ENCODE data around the gene CLTA. TPM values are rescaled to one million over a fixed set of nuclear protein-coding genes. Genes with fewer than 3 reads are reported as not detected.

The CLTA gene
- total RNA-seq, 1 donor from 2014 or later, result 335 TPM

DNA sequence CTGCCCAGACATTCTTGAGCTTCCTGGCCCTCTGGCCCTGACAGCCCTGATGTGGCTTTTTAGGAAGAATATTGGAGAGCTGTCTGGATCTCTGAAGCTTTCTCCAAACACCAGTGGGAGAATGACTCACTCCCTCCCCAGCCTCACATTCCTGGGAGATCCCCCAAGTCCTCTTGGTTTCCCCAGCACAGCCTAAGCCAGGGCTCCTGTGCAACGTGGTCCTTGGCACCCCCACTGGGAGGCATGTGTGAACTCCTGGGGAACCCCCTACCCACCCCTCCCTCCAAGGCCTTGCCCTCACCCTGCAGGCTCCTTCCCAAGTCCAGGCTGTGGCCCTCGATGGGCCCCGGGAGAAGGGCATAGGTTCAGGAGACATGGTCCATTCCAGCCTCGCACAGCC lies 41.5 kb upstream of the CLTA start:
- TF ChIP-seq, protein P1, sequence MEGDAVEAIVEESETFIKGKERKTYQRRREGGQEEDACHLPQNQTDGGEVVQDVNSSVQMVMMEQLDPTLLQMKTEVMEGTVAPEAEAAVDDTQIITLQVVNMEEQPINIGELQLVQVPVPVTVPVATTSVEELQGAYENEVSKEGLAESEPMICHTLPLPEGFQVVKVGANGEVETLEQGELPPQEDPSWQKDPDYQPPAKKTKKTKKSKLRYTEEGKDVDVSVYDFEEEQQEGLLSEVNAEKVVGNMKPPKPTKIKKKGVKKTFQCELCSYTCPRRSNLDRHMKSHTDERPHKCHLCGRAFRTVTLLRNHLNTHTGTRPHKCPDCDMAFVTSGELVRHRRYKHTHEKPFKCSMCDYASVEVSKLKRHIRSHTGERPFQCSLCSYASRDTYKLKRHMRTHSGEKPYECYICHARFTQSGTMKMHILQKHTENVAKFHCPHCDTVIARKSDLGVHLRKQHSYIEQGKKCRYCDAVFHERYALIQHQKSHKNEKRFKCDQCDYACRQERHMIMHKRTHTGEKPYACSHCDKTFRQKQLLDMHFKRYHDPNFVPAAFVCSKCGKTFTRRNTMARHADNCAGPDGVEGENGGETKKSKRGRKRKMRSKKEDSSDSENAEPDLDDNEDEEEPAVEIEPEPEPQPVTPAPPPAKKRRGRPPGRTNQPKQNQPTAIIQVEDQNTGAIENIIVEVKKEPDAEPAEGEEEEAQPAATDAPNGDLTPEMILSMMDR (IDR thresholded peaks at IDR 0.05; ENCODE audit: insufficient read depth, low read length, severe bottlenecking), result no peak
- Histone ChIP-seq H3K4me3 (ENCODE audit: low read depth, low read length) (no peak overlapping the region), H3K36me3 (ENCODE audit: control insufficient read depth, insufficient read depth, low read length) (no peaks in the 10 kb centered on the region), H3K27me3 (ENCODE audit: control insufficient read depth, insufficient read depth, low read length) (no peaks in the 10 kb centered on the region)
- DNase-seq (ENCODE audit: low read depth), result no peak
- no peak for FAIRE-seq

DNA sequence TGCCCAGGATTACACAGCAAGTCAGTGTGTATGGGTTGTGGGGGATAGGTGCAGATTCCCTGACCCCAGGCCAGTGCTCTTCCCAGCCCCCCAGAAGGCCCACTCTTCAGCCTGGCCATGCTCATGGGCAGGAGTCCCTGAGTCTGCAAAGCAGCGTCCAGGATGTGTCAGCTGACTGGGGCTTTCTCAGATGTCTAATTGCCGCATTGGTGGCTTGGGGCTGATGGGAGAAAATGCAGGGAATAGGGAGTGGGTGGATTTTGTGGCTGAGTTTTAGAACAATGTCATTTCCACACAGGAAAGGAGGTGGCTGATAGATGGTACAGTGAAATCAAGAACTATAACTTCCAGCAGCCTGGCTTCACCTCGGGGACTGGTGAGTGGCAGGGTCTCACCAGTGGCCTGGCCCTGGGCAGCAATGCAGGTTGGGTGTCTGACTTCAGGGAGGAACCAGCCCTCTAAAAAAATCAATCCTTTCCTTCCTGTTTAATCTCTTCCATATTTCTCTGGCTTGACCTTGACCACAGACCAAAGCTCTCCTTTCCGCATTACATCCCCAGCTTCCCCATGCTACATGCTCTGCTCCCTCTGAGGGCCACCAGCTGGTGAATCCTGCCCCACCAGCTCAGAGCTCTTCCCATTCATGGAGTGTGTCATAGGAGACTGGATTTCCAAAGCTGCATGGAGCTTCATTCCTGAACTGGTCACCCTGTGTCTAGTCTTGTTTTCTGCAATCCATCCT lies 40.0 kb upstream of the CLTA start:
- TF ChIP-seq, protein P1 (IDR thresholded peaks at IDR 0.05; ENCODE audit: insufficient read depth, low read length, severe bottlenecking), result no peak
- H3K4me3 ChIP-seq (ENCODE audit: low read depth, low read length), result no peak overlapping the region
- H3K36me3 ChIP-seq (ENCODE audit: control insufficient read depth, insufficient read depth, low read length), result no peaks in the 10 kb centered on the region
- FAIRE-seq, result no peak
- no peaks in the 10 kb centered on the region for H3K27me3 ChIP-seq (ENCODE audit: control insufficient read depth, insufficient read depth, low read length)
- DNase-seq (ENCODE audit: low read depth), result no peak

DNA sequence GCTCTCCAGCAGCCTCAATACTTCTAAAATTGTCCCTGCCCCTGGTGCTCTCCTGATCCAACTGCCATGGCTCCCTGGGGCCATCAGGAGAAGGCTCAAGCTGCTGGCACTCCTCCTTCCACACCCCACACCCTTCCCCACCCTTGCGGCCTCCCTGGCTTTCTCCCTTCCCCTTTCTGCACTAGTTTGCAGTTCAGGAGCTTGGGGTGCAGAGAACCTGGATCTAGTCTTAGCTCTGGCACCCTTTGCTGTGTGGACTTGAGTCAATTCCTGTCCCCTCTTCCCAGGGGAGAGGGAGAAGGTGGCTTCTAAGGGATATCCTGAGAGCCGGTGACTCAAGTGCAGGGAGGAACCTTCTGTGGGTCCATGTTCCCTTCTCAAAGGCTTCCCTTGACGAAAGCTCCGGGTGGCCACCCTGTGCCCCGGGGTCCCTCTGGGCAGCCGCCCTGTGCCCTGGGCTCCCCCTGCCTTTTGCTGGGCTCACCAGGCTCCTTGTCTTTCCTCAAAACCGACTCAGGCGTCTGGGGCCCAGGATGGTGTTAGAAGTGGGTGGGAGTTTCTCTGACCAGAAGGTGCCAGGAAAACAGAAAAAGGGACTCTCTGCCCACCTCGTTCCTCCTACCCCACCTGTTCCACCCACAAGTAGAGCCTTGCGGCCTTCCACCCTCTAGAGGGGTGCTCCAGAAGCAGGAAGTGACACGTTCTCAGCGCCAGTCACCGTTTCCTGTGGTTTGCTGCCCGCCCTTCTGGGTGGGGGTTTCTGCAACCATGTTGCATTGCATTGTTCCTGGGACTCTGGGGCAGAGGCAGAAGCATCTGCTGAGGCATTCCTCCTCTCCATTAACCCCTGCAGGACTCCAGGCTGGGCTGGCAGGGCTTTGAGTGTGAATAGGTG lies 39.2 kb upstream of the CLTA start:
- H3K4me3 ChIP-seq (ENCODE audit: low read depth, low read length), result no peak overlapping the region
- TF ChIP-seq, protein P1 (IDR thresholded peaks at IDR 0.05; ENCODE audit: insufficient read depth, low read length, severe bottlenecking), result no peak
- H3K27me3 ChIP-seq (ENCODE audit: control insufficient read depth, insufficient read depth, low read length), result no peaks in the 10 kb centered on the region
- no peak for FAIRE-seq
- DNase-seq (ENCODE audit: low read depth), result peak; percentile 52
- H3K36me3 ChIP-seq (ENCODE audit: control insufficient read depth, insufficient read depth, low read length), result no peaks in the 10 kb centered on the region

DNA sequence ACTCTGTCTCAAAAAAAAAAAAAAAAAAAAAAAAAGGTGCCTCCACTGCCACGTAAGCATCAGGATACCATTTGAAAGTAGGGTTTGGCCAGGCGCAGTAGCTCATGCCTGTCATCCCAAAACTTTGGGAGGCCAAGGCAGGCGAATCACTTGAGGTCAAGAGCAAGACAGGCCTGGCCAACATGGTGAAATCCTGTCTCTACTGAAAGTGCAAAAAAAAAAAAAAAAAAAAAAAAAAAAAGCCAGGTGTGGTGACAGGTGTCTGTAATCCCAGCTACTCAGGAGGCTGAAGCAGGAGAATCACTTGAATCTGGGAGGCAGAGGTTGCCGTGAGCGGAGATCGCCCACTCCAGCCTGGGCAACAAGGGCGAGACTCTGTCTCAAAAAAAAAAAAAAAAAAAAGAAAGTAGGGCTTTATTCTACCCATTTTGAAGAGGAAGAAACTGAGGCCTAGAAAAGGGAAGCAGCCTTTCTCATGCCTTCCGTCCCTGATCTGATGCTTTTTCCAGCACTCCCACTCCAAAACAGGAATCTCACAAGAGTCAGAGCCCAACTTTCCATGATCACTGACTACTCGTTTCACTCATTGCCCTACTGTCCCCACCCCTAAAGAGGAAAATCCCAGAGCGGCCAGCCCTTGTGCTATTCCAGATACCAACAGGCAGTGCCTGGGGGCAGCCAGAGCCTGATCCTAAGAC lies 37.8 kb upstream of the CLTA start:
- Histone ChIP-seq H3K36me3 (ENCODE audit: control insufficient read depth, insufficient read depth, low read length) (no peaks in the 10 kb centered on the region), H3K4me3 (ENCODE audit: low read depth, low read length) (no peak overlapping the region), H3K27me3 (ENCODE audit: control insufficient read depth, insufficient read depth, low read length) (no peaks in the 10 kb centered on the region)
- no peak for FAIRE-seq
- TF ChIP-seq, protein P1 (IDR thresholded peaks at IDR 0.05; ENCODE audit: insufficient read depth, low read length, severe bottlenecking), result no peak
- DNase-seq (ENCODE audit: low read depth), result no peak

DNA sequence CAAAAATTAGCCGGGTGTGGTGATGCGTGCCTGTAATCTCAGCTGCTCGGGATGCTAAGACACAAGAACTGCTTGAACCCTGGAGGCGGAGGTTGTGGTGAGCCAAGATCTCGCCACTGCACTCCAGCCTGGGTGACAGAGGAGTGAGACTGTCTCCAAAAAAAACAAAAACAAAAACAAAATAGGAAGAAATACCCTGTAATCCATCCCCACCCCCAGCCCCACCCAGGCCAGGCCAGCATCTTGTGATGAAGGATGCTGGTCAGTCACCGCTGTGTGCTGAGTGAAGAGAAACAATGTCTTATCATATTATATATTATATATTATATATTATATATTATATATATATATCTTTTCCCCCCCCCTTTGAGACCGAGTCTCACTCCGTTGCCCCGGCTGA lies 37.0 kb upstream of the CLTA start:
- Histone ChIP-seq H3K4me3 (ENCODE audit: low read depth, low read length) (no peak overlapping the region), H3K36me3 (ENCODE audit: control insufficient read depth, insufficient read depth, low read length) (no peaks in the 10 kb centered on the region), H3K27me3 (ENCODE audit: control insufficient read depth, insufficient read depth, low read length) (no peaks in the 10 kb centered on the region)
- no peak for DNase-seq (ENCODE audit: low read depth)
- FAIRE-seq, result no peak
- TF ChIP-seq, protein P1 (IDR thresholded peaks at IDR 0.05; ENCODE audit: insufficient read depth, low read length, severe bottlenecking), result no peak
